Heart left ventricle (tissue), 16 donors: Measurements from ENCODE around the gene SAPCD1. TPM values are rescaled to one million over a fixed set of nuclear protein-coding genes. Genes with fewer than 3 reads are reported as not detected.
A peak's percentile ranks its signal among the peaks of the same experiment; 100 is the strongest.

ENCODE experiments used
- ATAC-seq, 4 donors: fragments of 200-7000 bp; cut with Tn5 transposase; one replicate each; pipeline ENCODE4 v1.9.1; 2020 to 2022; ENCODE audit warnings: moderate library complexity in 4 of 4, mild to moderate bottlenecking in 3 of 4, moderate number of reproducible peaks in 1 of 4
- DNase-seq, 5 donors: peaks; one replicate each; pipeline ENCODE4 v3.0.0-alpha.2; 2020
- H3K27ac ChIP-seq, 12 donors: fragments of 200-600 bp; sonication (generic) in 4 of 12; one replicate each; pipeline versions ENCODE4 v1.5.0 to v1.8.0; 2016 to 2022; ENCODE audit warnings: mild to moderate bottlenecking in 2 of 12
- H3K27me3 ChIP-seq, 9 donors: fragments of 200-600 bp; sonication (generic) in 2 of 9; one replicate each; pipeline versions ENCODE4 v1.5.1 to v1.8.0; 2016 to 2022; ENCODE audit warnings: mild to moderate bottlenecking in 3 of 9
- H3K36me3 ChIP-seq, 9 donors: fragments of 200-600 bp; sonication (generic) in 2 of 9; one replicate each; pipeline versions ENCODE4 v1.5.0 to v1.8.0; 2018 to 2022; ENCODE audit warnings: mild to moderate bottlenecking in 2 of 9
- H3K4me1 ChIP-seq, 12 donors: fragments of 200-600 bp; sonication (generic) in 4 of 12; one replicate each; pipeline versions ENCODE4 v1.5.0 to v1.8.0; 2016 to 2022; ENCODE audit warnings: mild to moderate bottlenecking in 3 of 12
- H3K4me3 ChIP-seq, 12 donors: fragments of 200-600 bp; sonication (generic) in 4 of 12; one replicate each; pipeline versions ENCODE4 v1.5.0 to v1.8.0; 2017 to 2022; ENCODE audit warnings: mild to moderate bottlenecking in 9 of 12, moderate library complexity in 4 of 12
- H3K9me3 ChIP-seq, 12 donors: fragments of 200-600 bp; sonication (generic) in 4 of 12; one replicate each; pipeline versions ENCODE4 v1.5.0 to v1.8.0; 2016 to 2022; ENCODE audit warnings: mild to moderate bottlenecking in 1 of 12
- CTCF ChIP-seq, 12 donors: fragments of 200-600 bp; sonication (generic) in 4 of 12; IDR thresholded peaks; one replicate each; pipeline versions ENCODE4 v1.5.0 to v1.8.0; 2018 to 2022; ENCODE audit warnings: antibody characterized with exemption in 12 of 12, mild to moderate bottlenecking in 5 of 12
- POLR2A ChIP-seq, 2 donors: fragments of 450-650 bp; IDR thresholded peaks; one replicate each; pipeline ENCODE4 v1.6.1; 2017; ENCODE audit warnings: antibody characterized with exemption in 2 of 2, mild to moderate bottlenecking in 2 of 2, moderate library complexity in 2 of 2
- WGBS, 4 donors: extraction: QIAGEN DNeasy Blood & Tissue Kit in 2 of 4; methylation state at CpG; one replicate each; pipeline versions ENCODE4 v1.1.5 to v1.1.7; 2013 to 2018; 5-methylcytosine and 5-hydroxymethylcytosine counted together
- intact Hi-C, 10 donors: fragments of 100-400 bp; cut with DNase I; formaldehyde crosslinking; loops; one replicate each; pipeline versions ENCODE4 v1.11.1 to v1.14.2; 2022
- polyA plus RNA-seq, 2 donors: library from polyadenylated mRNA; stranded (reverse); fragments of 200-250 nt; gene quantifications; one replicate each; pipeline ENCODE4 v1.2.3, GENCODE V29; 2013
- total RNA-seq, 9 donors: library from RNA; depleted of rRNA in 2 of 9; stranded (reverse); fragments of >200 nt in 2 of 9; fragmentation: NEBNext Ultra II Directional in 3 of 9; extraction: Animal tissue kit (Norgen Biotek cat#: 25700) in 3 of 9; gene quantifications; one replicate each; pipeline versions ENCODE4 v1.1.0 to v1.2.4, GENCODE V29; 2016 to 2023
- donor health status: ischemic (EF 13 %, LVEDD 7.1; RV severe dilation, severe dysfunction).
- donor health status: healthy with polysubstance abuse.
- donor health status: DM: no; HTN: yes; CAD: no.
- donor health status: DM: no; HTN: no; CAD: no.
- donor health status: ischemic (EF 25% LVEDD 6.9; RV normal size, moderate dysfunction).
- donor health status: ischemic (EF 25% LVEDD 5.7; RV mildly dilated, moderate dysfunction).
- donor health status: healthy.
- donor health status: DM: yes; HTN: yes; CAD: no.
- donor health status: ischemic (EF 35%, LVEDD 5.7; RV mildly dilated, moderate dysfunction).
- donor health status: nonischemic (EF 11% LVEDD 7.7; RV severe dilation, severe dysfunction).
- donor health status: DM: yes; HTN: yes; CAD: no.
- donor health status: PGD.
- donor health status: ischemic (EF 29% LVEDD 5.4; RV normal size, mild dysfunction).
- donor health status: nonischemic (EF 23%, LVEDD 6.1; RV moderate dilation, normal function).

Gene SAPCD1
- total and polyA plus RNA-seq, 11 donors, result 0.35 to 1.5 (median 0.73) TPM; not detected in 6

GRCh38 chr6:31737991-31738979 lies 24.2 kb upstream of the SAPCD1 start:
- DNase-seq (peak in 4 of 5 donors; percentile 56 to 69 (median 60)), ATAC-seq (peak in 1 of 4 donors; percentile 25)
- H3K4me1 ChIP-seq, result peaks cover 5 to 55% (median 46%) of the 10 kb centered on the region in 12 donors
- peak overlapping the region in 2 of 12 donors; percentile 8 to 89 for H3K4me3 ChIP-seq
- no peaks in the 10 kb centered on the region for H3K9me3 ChIP-seq
- intact Hi-C loops, result loop anchor here in 4 of 10 donors (2.0 to 10.0 kb wide), 6 partner anchors 36 to 97 kb away; partner anchors contain the start of genes ABHD16A (in 1 of the 4), HSPA1B (in 1 of the 4), LY6G5C (in 1 of the 4) and VARS1 (in 1 of the 4)
- H3K36me3 ChIP-seq, result peaks cover 0 to 18% (median 8%) of the 10 kb centered on the region in 9 donors
- TF ChIP-seq POLR2A (IDR thresholded peaks at IDR 0.05) (no peak), CTCF (IDR thresholded peaks at IDR 0.05) (peak in 3 of 12 donors; percentile 16 to 19 (median 19))
- no peaks in the 10 kb centered on the region for H3K27me3 ChIP-seq
- H3K27ac ChIP-seq, result peak overlapping the region in 10 of 12 donors; percentile 33 to 99 (median 94)
- WGBS, 4 donors, result 33 to 41% (median 37%) methylated on average over 6 of the region's 6 CpGs

GRCh38 chr6:31739639-31740396 lies 22.6 kb upstream of the SAPCD1 start, which contains the start of gene MSH5:
Gene MSH5 (plus strand): TSS chr6:31740005. CDS start chr6:31740467, 462 bp downstream.
- intact Hi-C loops, result loop anchor here in 5 of 10 donors (2.0 to 10.0 kb wide), 7 partner anchors 37 to 95 kb away; partner anchors contain the start of genes ABHD16A (in 1 of the 5), HSPA1B (in 1 of the 5), LY6G5C (in 1 of the 5) and VARS1 (in 1 of the 5)
- TF ChIP-seq CTCF (IDR thresholded peaks at IDR 0.05), result no peak
- TF ChIP-seq POLR2A (IDR thresholded peaks at IDR 0.05), result peak in 1 of 2 donors; percentile 63
- Histone ChIP-seq H3K27me3 (no peaks in the 10 kb centered on the region), H3K36me3 (peaks cover 0 to 6% (median 0%) of the 10 kb centered on the region in 9 donors), H3K4me3 (peak within 1 kb of the TSS; percentile 40 to 89 (median 74)), H3K9me3 (no peaks in the 10 kb centered on the region), H3K4me1 (peaks cover 0 to 41% (median 34%) of the 10 kb centered on the region in 12 donors), H3K27ac (peak within 1 kb of the TSS in 10 of 12 donors; percentile 16 to 99 (median 62))
- ATAC-seq (peak; percentile 93 to 98 (median 94)), DNase-seq (peak; percentile 97 to 99 (median 98))
- WGBS, 4 donors, result 0 to 1% (median 0%) methylated on average over 46 to 58 of the region's 58 CpGs

GRCh38 chr6:31740397-31741223 lies 21.8 kb upstream of the SAPCD1 start:
- H3K9me3 ChIP-seq, result no peaks in the 10 kb centered on the region
- no peaks in the 10 kb centered on the region for H3K27me3 ChIP-seq
- ATAC-seq (peak in 2 of 4 donors; percentile 3), DNase-seq (peak in 3 of 5 donors; percentile 40 to 42 (median 41))
- peaks cover 0 to 39% (median 34%) of the 10 kb centered on the region in 12 donors for H3K4me1 ChIP-seq
- TF ChIP-seq POLR2A (IDR thresholded peaks at IDR 0.05) (no peak), CTCF (IDR thresholded peaks at IDR 0.05) (no peak)
- peak overlapping the region; percentile 40 to 88 (median 74) for H3K4me3 ChIP-seq
- 16 to 39% (median 21%) methylated on average over 21 to 29 of the region's 29 CpGs for WGBS, 4 donors
- intact Hi-C loops, result loop anchor here in 1 of 10 donors (5.0 kb wide), 1 partner anchor 37 kb away; the partner anchor contains the start of gene VWA7
- peak overlapping the region in 10 of 12 donors; percentile 16 to 88 (median 62) for H3K27ac ChIP-seq
- peaks cover 0 to 6% (median 0%) of the 10 kb centered on the region in 9 donors for H3K36me3 ChIP-seq
